Measurements from ENCODE around the gene PLCXD1. TPM values are rescaled to one million over a fixed set of nuclear protein-coding genes. Genes with fewer than 3 reads are reported as not detected.

The PLCXD1 gene
- total RNA-seq, 4 donors from 2014 or later = 2.1 to 8.9 (median 2.4) TPM

DNA sequence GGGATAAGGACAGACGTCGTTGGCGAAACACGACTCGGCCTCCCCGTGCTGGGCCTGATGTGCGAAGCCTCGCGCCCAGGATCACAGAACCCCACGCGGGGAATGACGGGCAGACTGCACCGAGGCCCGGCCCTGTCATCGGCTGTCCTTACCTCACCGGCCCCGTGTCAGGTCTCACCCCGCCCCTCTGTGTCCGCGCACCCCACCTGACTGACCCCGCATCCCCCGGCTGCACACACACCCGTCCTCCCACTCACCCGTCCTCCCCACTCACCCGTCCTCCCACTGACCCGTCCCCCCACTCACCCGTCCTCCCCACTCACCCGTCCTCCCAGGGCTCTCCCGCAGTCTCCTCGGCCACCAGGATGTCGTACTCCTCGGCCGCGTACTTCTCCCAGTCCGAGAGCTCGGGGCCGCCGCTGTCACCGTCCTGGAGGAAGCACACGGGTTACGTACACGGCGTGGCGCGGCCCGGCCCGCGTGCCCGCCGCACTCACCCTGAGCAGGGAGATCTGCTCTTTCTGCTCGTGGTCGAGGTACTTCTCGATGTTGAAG lies 57.2 kb downstream of the PLCXD1 start:
- H3K4me3 ChIP-seq = no peak overlapping the region
- H3K27me3 ChIP-seq = no peaks in the 10 kb centered on the region
- DNase-seq (ENCODE audit: extremely low spot score) = no peak
- no peaks in the 10 kb centered on the region for H3K4me1 ChIP-seq
- H3K36me3 ChIP-seq = peaks cover 0 to 66% (median 29%) of the 10 kb centered on the region in 4 donors
- no peak overlapping the region for H3K27ac ChIP-seq (replicated peaks in 1 of 4)
- no peaks in the 10 kb centered on the region for H3K9me3 ChIP-seq
- TF ChIP-seq EP300 (IDR thresholded peaks at IDR 0.05) = no peak
- WGBS = 95% methylated on average over 46 of the region's 53 CpGs
- intact Hi-C loops (cut with DNase I) = no loop called here

DNA sequence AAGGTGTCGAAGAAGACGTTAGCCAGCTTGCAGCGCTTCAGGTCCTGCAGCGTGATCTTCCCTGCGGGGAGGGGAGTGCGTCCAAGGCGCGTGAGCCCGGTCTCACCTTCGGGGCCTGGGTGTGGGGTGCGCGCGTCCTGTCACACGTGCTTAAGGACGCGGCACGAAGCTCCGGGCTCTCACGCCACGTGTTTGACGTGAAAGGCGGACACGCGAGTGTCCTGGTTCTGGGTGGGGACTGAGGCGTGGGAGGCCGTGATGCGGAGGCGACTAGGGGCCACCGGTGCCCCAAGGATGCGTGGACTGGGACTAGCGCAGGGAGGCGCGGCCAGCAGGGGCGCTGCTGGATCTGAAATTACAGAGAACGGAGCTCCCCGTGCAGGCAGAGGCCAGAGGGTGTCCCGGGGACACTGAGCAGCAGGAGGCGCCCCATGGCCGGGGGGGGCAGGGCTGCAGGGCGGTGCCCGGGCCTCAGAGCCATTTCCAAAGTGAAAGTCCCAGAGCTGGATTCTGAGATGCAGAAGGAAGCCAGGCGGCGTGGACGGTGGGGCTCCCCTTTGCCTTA lies 57.7 kb downstream of the PLCXD1 start:
- Histone ChIP-seq H3K4me1 (no peaks in the 10 kb centered on the region), H3K9me3 (no peaks in the 10 kb centered on the region), H3K27me3 (no peaks in the 10 kb centered on the region), H3K27ac (replicated peaks in 1 of 4) (no peak overlapping the region), H3K36me3 (peaks cover 0 to 60% (median 24%) of the 10 kb centered on the region in 4 donors), H3K4me3 (no peak overlapping the region)
- intact Hi-C loops (cut with DNase I) = no loop called here
- TF ChIP-seq EP300 (IDR thresholded peaks at IDR 0.05) (no peak), POLR2A (IDR thresholded peaks at IDR 0.05; ENCODE audit: low read depth) (no peak), POLR2AphosphoS5 (IDR thresholded peaks at IDR 0.05) (no peak)
- TF ChIP-seq, protein P1, sequence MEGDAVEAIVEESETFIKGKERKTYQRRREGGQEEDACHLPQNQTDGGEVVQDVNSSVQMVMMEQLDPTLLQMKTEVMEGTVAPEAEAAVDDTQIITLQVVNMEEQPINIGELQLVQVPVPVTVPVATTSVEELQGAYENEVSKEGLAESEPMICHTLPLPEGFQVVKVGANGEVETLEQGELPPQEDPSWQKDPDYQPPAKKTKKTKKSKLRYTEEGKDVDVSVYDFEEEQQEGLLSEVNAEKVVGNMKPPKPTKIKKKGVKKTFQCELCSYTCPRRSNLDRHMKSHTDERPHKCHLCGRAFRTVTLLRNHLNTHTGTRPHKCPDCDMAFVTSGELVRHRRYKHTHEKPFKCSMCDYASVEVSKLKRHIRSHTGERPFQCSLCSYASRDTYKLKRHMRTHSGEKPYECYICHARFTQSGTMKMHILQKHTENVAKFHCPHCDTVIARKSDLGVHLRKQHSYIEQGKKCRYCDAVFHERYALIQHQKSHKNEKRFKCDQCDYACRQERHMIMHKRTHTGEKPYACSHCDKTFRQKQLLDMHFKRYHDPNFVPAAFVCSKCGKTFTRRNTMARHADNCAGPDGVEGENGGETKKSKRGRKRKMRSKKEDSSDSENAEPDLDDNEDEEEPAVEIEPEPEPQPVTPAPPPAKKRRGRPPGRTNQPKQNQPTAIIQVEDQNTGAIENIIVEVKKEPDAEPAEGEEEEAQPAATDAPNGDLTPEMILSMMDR (IDR thresholded peaks at IDR 0.05) = no peak
- no peak for DNase-seq (ENCODE audit: extremely low spot score)
- 96% methylated on average over 37 of the region's 44 CpGs for WGBS

DNA sequence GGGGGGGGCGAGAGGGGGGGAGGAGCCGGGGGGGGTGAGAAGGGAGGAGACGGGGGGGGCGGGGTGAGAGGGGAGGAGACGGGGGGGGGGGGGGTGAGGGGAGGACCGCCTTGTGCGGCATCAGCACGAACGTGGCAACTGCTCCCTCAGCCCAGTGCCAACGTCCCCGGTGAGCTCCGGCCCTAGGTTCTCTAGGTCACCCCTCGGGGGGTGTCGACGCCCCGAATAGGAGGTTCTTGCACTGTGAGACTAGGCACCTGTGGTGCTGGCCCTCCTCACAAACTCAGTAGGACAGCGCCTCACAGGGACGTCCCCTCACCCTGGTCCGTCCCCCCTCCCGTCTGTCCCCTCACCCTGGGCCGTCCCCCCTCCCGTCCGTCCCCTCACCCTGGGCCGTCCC lies 58.9 kb downstream of the PLCXD1 start:
- intact Hi-C loops (cut with DNase I) = no loop called here
- TF ChIP-seq EP300 (IDR thresholded peaks at IDR 0.05) (no peak), POLR2AphosphoS5 (IDR thresholded peaks at IDR 0.05) (no peak), POLR2A (IDR thresholded peaks at IDR 0.05; ENCODE audit: low read depth) (no peak)
- TF ChIP-seq, protein P1 (IDR thresholded peaks at IDR 0.05) = no peak
- no peak for DNase-seq (ENCODE audit: extremely low spot score)

DNA sequence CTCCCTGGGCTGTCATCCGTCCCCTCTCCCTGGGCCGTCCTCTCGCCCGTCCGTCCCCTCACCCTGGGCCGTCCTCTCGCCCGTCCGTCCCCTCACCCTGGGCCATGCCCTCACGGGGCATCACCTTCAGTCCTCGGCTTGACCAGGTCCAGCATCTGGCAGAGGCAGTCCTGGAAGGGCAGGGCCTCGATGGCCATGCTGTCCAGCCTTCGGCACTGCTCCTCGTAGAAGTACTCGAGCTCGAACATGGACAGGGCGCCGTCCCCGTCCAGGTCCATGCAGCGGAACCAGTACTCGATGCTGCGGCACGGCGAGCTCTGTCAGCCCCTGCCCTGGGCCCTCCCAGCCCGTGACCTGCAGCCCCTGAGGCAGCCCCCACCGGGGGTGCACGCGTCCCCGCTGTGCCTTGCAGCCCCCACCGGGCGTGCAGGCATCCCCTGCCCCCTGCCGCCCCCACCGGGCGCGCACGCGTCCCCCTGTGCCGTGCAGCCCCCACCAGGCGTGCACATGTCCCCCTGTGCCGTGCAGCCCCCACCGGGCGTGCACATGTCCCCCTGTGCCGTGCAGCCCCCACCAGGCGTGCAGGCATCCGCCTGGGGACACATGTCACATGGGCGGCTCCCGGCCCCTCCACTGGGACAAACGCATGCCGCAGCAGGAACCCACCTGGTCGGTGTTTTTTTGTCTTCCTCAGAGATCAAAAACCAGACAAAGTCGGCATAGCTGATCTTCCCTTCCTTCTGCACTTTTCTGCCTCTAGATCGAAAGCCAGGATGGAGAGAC lies 59.7 kb downstream of the PLCXD1 start:
- Histone ChIP-seq H3K4me3 (no peak overlapping the region), H3K27ac (replicated peaks in 1 of 4) (no peak overlapping the region), H3K9me3 (no peaks in the 10 kb centered on the region), H3K4me1 (no peaks in the 10 kb centered on the region), H3K27me3 (no peaks in the 10 kb centered on the region), H3K36me3 (peaks cover 0 to 61% (median 33%) of the 10 kb centered on the region in 4 donors)
- WGBS = 93% methylated on average over 20 of the region's 52 CpGs
- no peak for DNase-seq (ENCODE audit: extremely low spot score)
- intact Hi-C loops (cut with DNase I) = no loop called here
- TF ChIP-seq POLR2AphosphoS5 (IDR thresholded peaks at IDR 0.05) = no peak
- TF ChIP-seq, protein P1 (IDR thresholded peaks at IDR 0.05) = no peak
- no peak for TF ChIP-seq EP300 (IDR thresholded peaks at IDR 0.05)
- no peak for TF ChIP-seq POLR2A (IDR thresholded peaks at IDR 0.05; ENCODE audit: low read depth)

More for the DNA sequence above, 58.9 kb downstream of the PLCXD1 start:
- peaks cover 0 to 58% (median 31%) of the 10 kb centered on the region in 4 donors for H3K36me3 ChIP-seq
- no peaks in the 10 kb centered on the region for H3K9me3 ChIP-seq
- no peak overlapping the region for H3K27ac ChIP-seq (replicated peaks in 1 of 4)
- H3K4me3 ChIP-seq = no peak overlapping the region
- no peaks in the 10 kb centered on the region for H3K4me1 ChIP-seq
- 92% methylated on average over 16 of the region's 24 CpGs for WGBS
- no peaks in the 10 kb centered on the region for H3K27me3 ChIP-seq

DNA sequence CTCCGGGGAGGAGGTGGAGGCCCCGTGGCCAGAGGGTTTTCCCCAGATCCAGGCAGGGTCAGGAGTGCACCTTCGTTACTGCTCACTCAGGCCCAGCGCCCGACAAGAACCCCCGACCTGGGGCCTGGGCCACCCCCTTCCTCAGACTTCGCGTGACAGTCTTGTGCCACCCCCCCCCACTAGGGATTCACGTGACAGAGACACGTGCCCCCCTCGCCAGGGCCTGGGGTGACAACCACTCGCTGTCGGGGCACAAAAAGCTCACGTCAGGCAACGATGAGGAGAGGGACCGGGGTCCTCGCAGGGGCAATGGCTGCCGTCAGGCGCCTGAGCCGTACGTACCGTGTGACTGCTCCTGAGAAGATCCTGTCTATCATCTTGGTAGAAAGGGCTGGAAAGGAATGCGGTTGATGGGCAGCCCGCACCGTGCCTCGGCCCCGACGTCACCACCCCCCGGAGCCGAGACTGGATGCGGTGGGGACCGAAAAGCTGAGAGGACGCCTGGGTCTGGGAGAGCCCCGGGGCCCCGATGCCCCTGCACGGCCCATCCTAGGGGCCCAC lies 60.4 kb downstream of the PLCXD1 start:
- Histone ChIP-seq H3K36me3 (peaks cover 0 to 60% (median 37%) of the 10 kb centered on the region in 4 donors), H3K4me1 (no peaks in the 10 kb centered on the region), H3K9me3 (no peaks in the 10 kb centered on the region), H3K4me3 (no peak overlapping the region), H3K27ac (replicated peaks in 1 of 4) (no peak overlapping the region), H3K27me3 (no peaks in the 10 kb centered on the region)
- DNase-seq (ENCODE audit: extremely low spot score) = no peak
- TF ChIP-seq EP300 (IDR thresholded peaks at IDR 0.05) (no peak), POLR2AphosphoS5 (IDR thresholded peaks at IDR 0.05) (no peak), POLR2A (IDR thresholded peaks at IDR 0.05; ENCODE audit: low read depth) (no peak)
- TF ChIP-seq, protein P1 (IDR thresholded peaks at IDR 0.05) = no peak
- intact Hi-C loops (cut with DNase I) = no loop called here
- 95% methylated on average over 35 of the region's 36 CpGs for WGBS
